ENCODE measurements around the gene RHEB.

The RHEB gene

DNA sequence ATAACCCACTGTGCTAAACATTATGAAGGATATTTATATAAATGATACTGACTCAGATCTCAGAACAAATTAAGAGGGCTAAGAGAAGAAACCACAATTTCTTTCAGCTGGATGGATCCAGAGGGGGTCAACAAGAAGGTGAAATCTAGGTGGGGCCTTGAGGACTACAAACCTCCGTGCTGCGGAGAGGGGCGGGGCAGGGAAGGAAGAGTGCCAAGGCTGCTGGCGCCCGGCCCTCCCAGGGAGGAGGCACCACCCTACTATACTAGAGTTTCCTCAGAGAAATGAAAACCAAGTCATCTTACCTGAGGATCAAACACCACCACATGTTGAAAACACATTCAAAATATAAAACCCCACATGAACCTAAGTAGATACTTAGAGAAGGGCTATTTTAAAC is 50.4 kb downstream of the RHEB start:
- no peak overlapping the region for H3K9ac ChIP-seq (ENCODE audit: low read length)
- H3K36me3 ChIP-seq (ENCODE audit: control insufficient read depth, insufficient read depth, low read length): peaks cover 82% of the 10 kb centered on the region
- no peak overlapping the region for H3K27ac ChIP-seq (ENCODE audit: low read depth, low read length)
- H3K4me1 ChIP-seq (ENCODE audit: control insufficient read depth, insufficient read depth, low read length): peaks cover 29% of the 10 kb centered on the region
- H3K4me3 ChIP-seq (ENCODE audit: low read depth, low read length): no peak overlapping the region
- H3K9me3 ChIP-seq (ENCODE audit: control insufficient read depth, insufficient read depth, low read depth, low read length): peaks cover 4% of the 10 kb centered on the region; the same call in 1 of the 2 replicates
- no peaks in the 10 kb centered on the region for H3K27me3 ChIP-seq (ENCODE audit: control insufficient read depth, insufficient read depth, low read length)

DNA sequence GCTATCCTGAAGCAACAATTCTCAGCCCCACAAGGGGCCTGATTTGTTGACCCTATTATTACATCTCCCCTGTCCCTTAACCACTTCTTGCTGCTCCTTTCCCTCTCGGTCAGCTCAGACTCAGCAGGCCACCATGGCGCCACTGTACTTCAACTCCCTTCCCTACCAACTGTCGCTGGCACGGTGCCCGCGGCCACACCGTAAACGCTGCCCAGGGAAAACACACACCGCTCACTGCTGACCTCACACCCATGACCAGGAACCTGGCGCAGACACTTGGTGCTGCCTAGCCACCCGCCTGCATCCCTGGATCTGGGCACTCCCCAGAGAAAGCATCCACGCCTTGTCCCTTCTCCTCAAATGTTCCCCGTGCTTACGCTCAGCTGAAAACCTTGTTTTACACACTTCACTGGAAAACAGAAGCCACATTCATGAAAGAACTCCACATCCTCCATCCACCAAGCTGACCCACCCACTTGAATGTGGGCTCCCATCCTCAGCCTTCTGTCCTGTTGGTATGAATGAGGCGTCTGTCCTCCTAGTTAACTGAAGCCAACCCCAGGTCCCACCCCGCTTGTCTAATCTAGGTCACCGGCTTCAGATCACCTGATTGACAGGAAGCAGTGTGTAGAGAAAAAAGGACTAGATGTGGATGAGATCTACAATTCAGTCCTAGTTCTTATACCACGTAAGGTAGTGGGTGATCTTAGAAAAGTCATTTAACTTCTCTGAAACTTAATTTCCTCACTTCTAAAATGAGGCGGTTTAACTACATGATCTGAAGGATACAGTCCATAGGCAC is 51.3 kb downstream of the RHEB start:
- Histone ChIP-seq H3K4me3 (ENCODE audit: low read depth, low read length) (no peak overlapping the region), H3K36me3 (ENCODE audit: control insufficient read depth, insufficient read depth, low read length) (peaks cover 82% of the 10 kb centered on the region), H3K27ac (ENCODE audit: low read depth, low read length) (no peak overlapping the region), H3K9ac (ENCODE audit: low read length) (no peak overlapping the region), H3K9me3 (ENCODE audit: control insufficient read depth, insufficient read depth, low read depth, low read length) (peaks cover 12% of the 10 kb centered on the region), H3K4me1 (ENCODE audit: control insufficient read depth, insufficient read depth, low read length) (peaks cover 29% of the 10 kb centered on the region), H3K27me3 (ENCODE audit: control insufficient read depth, insufficient read depth, low read length) (no peaks in the 10 kb centered on the region)

DNA sequence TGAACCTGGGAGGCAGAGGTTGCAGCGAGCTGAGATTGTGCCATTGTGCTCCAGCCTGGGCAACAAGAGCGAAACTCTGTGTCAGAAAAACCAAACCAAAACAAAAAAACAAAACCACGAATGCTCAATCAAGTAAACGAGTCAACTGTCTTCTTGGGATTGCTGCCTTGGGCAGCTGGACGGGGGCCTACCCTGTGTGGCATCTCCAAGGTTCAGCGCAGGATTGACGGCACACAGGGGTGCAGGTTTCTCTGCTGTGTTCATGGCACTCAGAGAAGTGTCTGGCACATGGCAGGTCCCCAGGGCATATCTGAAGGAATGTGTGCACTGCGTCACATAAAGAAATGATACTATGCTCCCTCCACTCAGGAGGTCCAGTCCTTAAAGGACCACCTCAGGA is 54.5 kb downstream of the RHEB start:
- H3K36me3 ChIP-seq (ENCODE audit: control insufficient read depth, insufficient read depth, low read length): peaks cover 66% of the 10 kb centered on the region
- H3K4me1 ChIP-seq (ENCODE audit: control insufficient read depth, insufficient read depth, low read length): peaks cover 7% of the 10 kb centered on the region
- peaks cover 29% of the 10 kb centered on the region for H3K9me3 ChIP-seq (ENCODE audit: control insufficient read depth, insufficient read depth, low read depth, low read length)

DNA sequence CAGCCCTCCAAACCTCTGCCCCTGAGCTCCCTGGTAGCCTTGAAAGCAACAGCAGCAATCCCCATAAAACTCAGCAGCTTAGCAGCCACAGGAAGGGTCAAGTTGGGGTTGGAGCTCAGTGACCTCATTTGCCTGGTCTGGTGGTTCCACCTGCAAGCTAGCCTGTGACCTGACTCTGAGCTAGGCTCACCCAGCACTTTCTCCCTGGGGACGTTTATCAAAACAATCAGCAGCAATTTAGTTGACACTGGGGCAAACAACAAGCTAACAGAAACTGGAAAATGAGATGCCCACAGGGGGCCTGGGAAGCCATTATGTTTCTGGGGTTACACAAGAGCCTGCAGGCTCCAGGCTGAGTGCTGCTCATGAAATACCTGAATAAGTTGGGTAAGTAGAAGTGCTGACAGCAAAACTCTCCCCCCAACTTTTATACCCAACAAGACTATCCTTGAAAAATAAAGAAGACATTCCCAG is 57.4 kb downstream of the RHEB start:
- H3K9me3 ChIP-seq (ENCODE audit: control insufficient read depth, insufficient read depth, low read depth, low read length): peaks cover 37% of the 10 kb centered on the region
- H3K27ac ChIP-seq (ENCODE audit: low read depth, low read length): no peak overlapping the region
- no peak overlapping the region for H3K4me3 ChIP-seq (ENCODE audit: low read depth, low read length)
- peaks cover 20% of the 10 kb centered on the region for H3K4me1 ChIP-seq (ENCODE audit: control insufficient read depth, insufficient read depth, low read length)
- no peak overlapping the region for H3K9ac ChIP-seq (ENCODE audit: low read length)
- peaks cover 37% of the 10 kb centered on the region for H3K36me3 ChIP-seq (ENCODE audit: control insufficient read depth, insufficient read depth, low read length)
- H3K27me3 ChIP-seq (ENCODE audit: control insufficient read depth, insufficient read depth, low read length): no peaks in the 10 kb centered on the region

More for the DNA sequence above, 54.5 kb downstream of the RHEB start:
- H3K9ac ChIP-seq (ENCODE audit: low read length): no peak overlapping the region
- H3K27ac ChIP-seq (ENCODE audit: low read depth, low read length): no peak overlapping the region
- no peak overlapping the region for H3K4me3 ChIP-seq (ENCODE audit: low read depth, low read length)
- no peaks in the 10 kb centered on the region for H3K27me3 ChIP-seq (ENCODE audit: control insufficient read depth, insufficient read depth, low read length)

GRCh38 chr7:151461942-151462230 is 57.8 kb downstream of the RHEB start:
- Histone ChIP-seq H3K27me3 (ENCODE audit: control insufficient read depth, insufficient read depth, low read length) (no peaks in the 10 kb centered on the region), H3K27ac (ENCODE audit: low read depth, low read length) (no peak overlapping the region), H3K9ac (ENCODE audit: low read length) (no peak overlapping the region), H3K4me3 (ENCODE audit: low read depth, low read length) (no peak overlapping the region), H3K4me1 (ENCODE audit: control insufficient read depth, insufficient read depth, low read length) (peaks cover 23% of the 10 kb centered on the region), H3K9me3 (ENCODE audit: control insufficient read depth, insufficient read depth, low read depth, low read length) (peaks cover 40% of the 10 kb centered on the region), H3K36me3 (ENCODE audit: control insufficient read depth, insufficient read depth, low read length) (peaks cover 33% of the 10 kb centered on the region)

DNA sequence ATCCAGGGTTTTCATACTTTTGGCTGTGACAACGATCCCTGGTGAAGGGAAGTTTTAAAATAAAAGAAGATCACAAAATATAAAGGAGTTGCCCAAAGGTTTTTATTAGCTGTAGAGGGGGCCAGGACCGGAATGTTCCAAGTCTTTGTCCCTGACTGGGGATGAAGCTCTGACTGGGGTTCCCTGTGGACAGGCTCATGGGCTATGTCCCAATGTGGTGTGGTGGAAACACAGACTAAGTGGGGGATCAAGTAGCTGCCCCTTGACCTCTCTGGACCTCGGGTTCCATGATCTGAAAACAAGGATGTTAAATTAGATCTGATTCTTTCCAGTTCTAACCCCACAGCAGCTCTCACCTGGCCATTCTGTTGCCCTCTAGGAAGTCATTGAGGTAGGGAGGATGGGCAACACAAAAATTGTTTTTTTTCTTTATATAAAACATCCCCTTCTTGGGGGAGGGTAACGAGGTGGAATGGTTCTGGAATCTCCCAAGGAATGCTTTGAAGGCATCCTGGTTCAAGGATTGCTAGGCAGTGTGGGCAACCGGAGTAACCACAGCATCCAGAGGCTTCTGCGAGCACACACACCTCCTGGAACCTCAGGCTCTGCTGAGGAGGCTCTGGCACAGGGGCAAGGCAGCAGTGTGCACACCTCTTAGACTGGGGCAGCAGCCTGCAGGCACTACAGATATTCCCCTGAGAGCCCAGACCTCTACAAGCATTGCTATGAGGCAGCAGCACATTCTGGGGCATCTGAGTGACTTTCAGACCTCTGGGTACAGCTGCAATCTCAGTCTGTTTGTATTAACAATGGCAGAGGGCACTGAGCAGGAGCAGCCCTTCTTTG is 58.4 kb downstream of the RHEB start:
- peaks cover 40% of the 10 kb centered on the region for H3K9me3 ChIP-seq (ENCODE audit: control insufficient read depth, insufficient read depth, low read depth, low read length)
- no peak overlapping the region for H3K4me3 ChIP-seq (ENCODE audit: low read depth, low read length)
- no peak overlapping the region for H3K27ac ChIP-seq (ENCODE audit: low read depth, low read length)

DNA sequence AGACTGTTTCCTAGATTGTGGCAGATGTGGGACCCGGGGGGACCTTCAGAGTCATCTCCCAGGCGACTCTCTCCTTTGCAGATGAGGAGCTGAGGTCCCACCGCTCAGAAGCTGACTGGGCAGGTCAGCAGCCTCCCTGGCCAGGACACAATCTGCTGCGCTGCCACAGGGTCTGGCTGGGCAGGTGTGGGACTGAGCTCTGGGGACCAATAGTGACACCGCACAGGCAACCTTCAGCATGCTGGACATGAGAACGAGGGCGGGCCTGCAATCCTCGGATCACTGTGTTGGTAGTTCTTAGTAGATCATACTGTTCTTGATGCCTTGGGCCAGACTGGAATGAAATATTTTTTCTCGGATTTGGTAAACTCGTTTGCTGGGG is 59.2 kb downstream of the RHEB start:
- Histone ChIP-seq H3K27me3 (ENCODE audit: control insufficient read depth, insufficient read depth, low read length) (no peaks in the 10 kb centered on the region), H3K36me3 (ENCODE audit: control insufficient read depth, insufficient read depth, low read length) (peaks cover 21% of the 10 kb centered on the region), H3K4me3 (ENCODE audit: low read depth, low read length) (no peak overlapping the region), H3K9me3 (ENCODE audit: control insufficient read depth, insufficient read depth, low read depth, low read length) (peaks cover 40% of the 10 kb centered on the region), H3K4me1 (ENCODE audit: control insufficient read depth, insufficient read depth, low read length) (peaks cover 28% of the 10 kb centered on the region), H3K27ac (ENCODE audit: low read depth, low read length) (no peak overlapping the region), H3K9ac (ENCODE audit: low read length) (peak overlapping the region; percentile 33)

More for the DNA sequence above, 58.4 kb downstream of the RHEB start:
- peaks cover 29% of the 10 kb centered on the region for H3K36me3 ChIP-seq (ENCODE audit: control insufficient read depth, insufficient read depth, low read length)
- H3K27me3 ChIP-seq (ENCODE audit: control insufficient read depth, insufficient read depth, low read length): no peaks in the 10 kb centered on the region
- H3K9ac ChIP-seq (ENCODE audit: low read length): no peak overlapping the region
- H3K4me1 ChIP-seq (ENCODE audit: control insufficient read depth, insufficient read depth, low read length): peaks cover 27% of the 10 kb centered on the region

GRCh38 chr7:151459726-151460473 is 59.8 kb downstream of the RHEB start:
- H3K9me3 ChIP-seq (ENCODE audit: control insufficient read depth, insufficient read depth, low read depth, low read length): peaks cover 40% of the 10 kb centered on the region
- H3K4me3 ChIP-seq (ENCODE audit: low read depth, low read length): peak overlapping the region; percentile 0; the same call in 1 of the 2 replicates
- H3K36me3 ChIP-seq (ENCODE audit: control insufficient read depth, insufficient read depth, low read length): peaks cover 15% of the 10 kb centered on the region
- peaks cover 28% of the 10 kb centered on the region for H3K4me1 ChIP-seq (ENCODE audit: control insufficient read depth, insufficient read depth, low read length)
- peak overlapping the region; percentile 33 for H3K9ac ChIP-seq (ENCODE audit: low read length)
- no peak overlapping the region for H3K27ac ChIP-seq (ENCODE audit: low read depth, low read length)
- no peaks in the 10 kb centered on the region for H3K27me3 ChIP-seq (ENCODE audit: control insufficient read depth, insufficient read depth, low read length)

- H3K4me1 ChIP-seq (ENCODE audit: control insufficient read depth, insufficient read depth, low read length): peaks cover 35% of the 10 kb centered on the region
Measured at GRCh38 chr7:151457534-151457933, 62.2 kb downstream of the RHEB start.

GRCh38 chr7:151456782-151457181 is 62.9 kb downstream of the RHEB start:
- Histone ChIP-seq H3K27me3 (ENCODE audit: control insufficient read depth, insufficient read depth, low read length) (no peaks in the 10 kb centered on the region), H3K4me1 (ENCODE audit: control insufficient read depth, insufficient read depth, low read length) (peaks cover 35% of the 10 kb centered on the region), H3K9ac (ENCODE audit: low read length) (no peak overlapping the region), H3K4me3 (ENCODE audit: low read depth, low read length) (no peak overlapping the region), H3K36me3 (ENCODE audit: control insufficient read depth, insufficient read depth, low read length) (no peaks in the 10 kb centered on the region), H3K9me3 (ENCODE audit: control insufficient read depth, insufficient read depth, low read depth, low read length) (peaks cover 14% of the 10 kb centered on the region), H3K27ac (ENCODE audit: low read depth, low read length) (peak overlapping the region; percentile 43; the same call in 1 of the 2 replicates)

More at GRCh38 chr7:151457534-151457933, 62.2 kb downstream of the RHEB start:
- H3K27ac ChIP-seq (ENCODE audit: low read depth, low read length): peak overlapping the region; percentile 43; the same call in 1 of the 2 replicates
- peaks cover 19% of the 10 kb centered on the region for H3K9me3 ChIP-seq (ENCODE audit: control insufficient read depth, insufficient read depth, low read depth, low read length)
- H3K27me3 ChIP-seq (ENCODE audit: control insufficient read depth, insufficient read depth, low read length): no peaks in the 10 kb centered on the region
- no peaks in the 10 kb centered on the region for H3K36me3 ChIP-seq (ENCODE audit: control insufficient read depth, insufficient read depth, low read length)
- no peak overlapping the region for H3K9ac ChIP-seq (ENCODE audit: low read length)
- H3K4me3 ChIP-seq (ENCODE audit: low read depth, low read length): no peak overlapping the region

Measured in HUES6 (cell line).